ENCODE results near the gene KRT2.

The KRT2 gene

DNA sequence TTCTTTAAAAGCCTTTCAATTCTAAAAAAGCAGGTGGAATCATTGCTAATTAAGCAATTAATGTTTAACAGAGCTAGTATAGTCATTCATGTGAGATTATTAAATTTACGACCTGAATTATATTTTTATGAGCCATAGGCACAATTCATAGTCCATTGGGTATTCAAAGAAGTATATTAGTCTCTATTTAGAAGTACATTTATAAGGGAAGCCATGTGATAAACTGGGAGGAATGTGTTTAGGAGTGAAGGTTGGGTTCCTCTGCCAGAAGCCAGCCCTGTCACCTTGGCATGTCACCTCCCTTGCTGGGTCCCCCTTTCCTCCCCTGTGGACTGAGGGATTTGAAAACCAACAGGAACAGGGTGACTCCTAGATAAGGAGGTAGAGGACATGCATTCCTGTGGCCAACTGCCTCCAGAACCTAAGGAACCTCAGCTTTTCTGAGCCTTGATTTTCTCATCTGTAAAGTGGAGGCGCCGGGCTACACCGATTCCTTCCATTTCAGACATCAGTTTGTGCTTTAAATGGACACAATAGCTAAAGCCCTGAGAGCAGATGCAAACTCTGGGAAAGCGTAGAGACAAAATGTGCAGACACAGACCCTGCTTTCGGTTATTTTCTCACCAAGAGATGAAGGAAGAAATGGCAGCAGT, 5.4 kb upstream of the KRT2 start:
- ATAC-seq = no peak
- TF ChIP-seq, protein P1, sequence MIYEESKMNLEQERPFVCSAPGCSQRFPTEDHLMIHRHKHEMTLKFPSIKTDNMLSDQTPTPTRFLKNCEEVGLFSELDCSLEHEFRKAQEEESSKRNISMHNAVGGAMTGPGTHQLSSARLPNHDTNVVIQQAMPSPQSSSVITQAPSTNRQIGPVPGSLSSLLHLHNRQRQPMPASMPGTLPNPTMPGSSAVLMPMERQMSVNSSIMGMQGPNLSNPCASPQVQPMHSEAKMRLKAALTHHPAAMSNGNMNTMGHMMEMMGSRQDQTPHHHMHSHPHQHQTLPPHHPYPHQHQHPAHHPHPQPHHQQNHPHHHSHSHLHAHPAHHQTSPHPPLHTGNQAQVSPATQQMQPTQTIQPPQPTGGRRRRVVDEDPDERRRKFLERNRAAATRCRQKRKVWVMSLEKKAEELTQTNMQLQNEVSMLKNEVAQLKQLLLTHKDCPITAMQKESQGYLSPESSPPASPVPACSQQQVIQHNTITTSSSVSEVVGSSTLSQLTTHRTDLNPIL (CRISPR knock-in tag; IDR thresholded peaks at IDR 0.05; ENCODE audit: low read depth) = no peak
- no peak for TF ChIP-seq RARB (CRISPR knock-in tag; IDR thresholded peaks at IDR 0.05)
- no peak for TF ChIP-seq ZFP3 (CRISPR knock-in tag; IDR thresholded peaks at IDR 0.05)
- no peak for TF ChIP-seq ZNF70 (CRISPR knock-in tag; IDR thresholded peaks at IDR 0.05)
- TF ChIP-seq OSR1 (CRISPR knock-in tag; IDR thresholded peaks at IDR 0.05) = no peak
- no peak for TF ChIP-seq ZFP30 (CRISPR knock-in tag; IDR thresholded peaks at IDR 0.05)
- TF ChIP-seq, protein P2, sequence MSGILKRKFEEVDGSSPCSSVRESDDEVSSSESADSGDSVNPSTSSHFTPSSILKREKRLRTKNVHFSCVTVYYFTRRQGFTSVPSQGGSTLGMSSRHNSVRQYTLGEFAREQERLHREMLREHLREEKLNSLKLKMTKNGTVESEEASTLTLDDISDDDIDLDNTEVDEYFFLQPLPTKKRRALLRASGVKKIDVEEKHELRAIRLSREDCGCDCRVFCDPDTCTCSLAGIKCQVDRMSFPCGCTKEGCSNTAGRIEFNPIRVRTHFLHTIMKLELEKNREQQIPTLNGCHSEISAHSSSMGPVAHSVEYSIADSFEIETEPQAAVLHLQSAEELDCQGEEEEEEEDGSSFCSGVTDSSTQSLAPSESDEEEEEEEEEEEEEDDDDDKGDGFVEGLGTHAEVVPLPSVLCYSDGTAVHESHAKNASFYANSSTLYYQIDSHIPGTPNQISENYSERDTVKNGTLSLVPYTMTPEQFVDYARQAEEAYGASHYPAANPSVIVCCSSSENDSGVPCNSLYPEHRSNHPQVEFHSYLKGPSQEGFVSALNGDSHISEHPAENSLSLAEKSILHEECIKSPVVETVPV (CRISPR knock-in tag; IDR thresholded peaks at IDR 0.05) = no peak
- no peak for TF ChIP-seq CSDC2 (CRISPR knock-in tag; IDR thresholded peaks at IDR 0.05)
- TF ChIP-seq ZNF8 (CRISPR knock-in tag; IDR thresholded peaks at IDR 0.05) = no peak
- no peak for TF ChIP-seq ISL1 (CRISPR knock-in tag; IDR thresholded peaks at IDR 0.05)
- no peak for TF ChIP-seq GLIS3 (CRISPR knock-in tag; IDR thresholded peaks at IDR 0.05)
- TF ChIP-seq, protein P3, sequence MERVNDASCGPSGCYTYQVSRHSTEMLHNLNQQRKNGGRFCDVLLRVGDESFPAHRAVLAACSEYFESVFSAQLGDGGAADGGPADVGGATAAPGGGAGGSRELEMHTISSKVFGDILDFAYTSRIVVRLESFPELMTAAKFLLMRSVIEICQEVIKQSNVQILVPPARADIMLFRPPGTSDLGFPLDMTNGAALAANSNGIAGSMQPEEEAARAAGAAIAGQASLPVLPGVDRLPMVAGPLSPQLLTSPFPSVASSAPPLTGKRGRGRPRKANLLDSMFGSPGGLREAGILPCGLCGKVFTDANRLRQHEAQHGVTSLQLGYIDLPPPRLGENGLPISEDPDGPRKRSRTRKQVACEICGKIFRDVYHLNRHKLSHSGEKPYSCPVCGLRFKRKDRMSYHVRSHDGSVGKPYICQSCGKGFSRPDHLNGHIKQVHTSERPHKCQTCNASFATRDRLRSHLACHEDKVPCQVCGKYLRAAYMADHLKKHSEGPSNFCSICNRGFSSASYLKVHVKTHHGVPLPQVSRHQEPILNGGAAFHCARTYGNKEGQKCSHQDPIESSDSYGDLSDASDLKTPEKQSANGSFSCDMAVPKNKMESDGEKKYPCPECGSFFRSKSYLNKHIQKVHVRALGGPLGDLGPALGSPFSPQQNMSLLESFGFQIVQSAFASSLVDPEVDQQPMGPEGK (CRISPR knock-in tag; IDR thresholded peaks at IDR 0.05; ENCODE audit: borderline replicate concordance) = no peak
- TF ChIP-seq TCF4 (CRISPR knock-in tag; IDR thresholded peaks at IDR 0.05; ENCODE audit: borderline replicate concordance) = no peak
- TF ChIP-seq ARNTL (CRISPR knock-in tag; IDR thresholded peaks at IDR 0.05; ENCODE audit: borderline replicate concordance, low read depth) = no peak
- TF ChIP-seq ZC3H10 (CRISPR knock-in tag; IDR thresholded peaks at IDR 0.05) = no peak
- no peak for TF ChIP-seq PPARA (CRISPR knock-in tag; IDR thresholded peaks at IDR 0.05; ENCODE audit: borderline replicate concordance)
- TF ChIP-seq, protein P4, sequence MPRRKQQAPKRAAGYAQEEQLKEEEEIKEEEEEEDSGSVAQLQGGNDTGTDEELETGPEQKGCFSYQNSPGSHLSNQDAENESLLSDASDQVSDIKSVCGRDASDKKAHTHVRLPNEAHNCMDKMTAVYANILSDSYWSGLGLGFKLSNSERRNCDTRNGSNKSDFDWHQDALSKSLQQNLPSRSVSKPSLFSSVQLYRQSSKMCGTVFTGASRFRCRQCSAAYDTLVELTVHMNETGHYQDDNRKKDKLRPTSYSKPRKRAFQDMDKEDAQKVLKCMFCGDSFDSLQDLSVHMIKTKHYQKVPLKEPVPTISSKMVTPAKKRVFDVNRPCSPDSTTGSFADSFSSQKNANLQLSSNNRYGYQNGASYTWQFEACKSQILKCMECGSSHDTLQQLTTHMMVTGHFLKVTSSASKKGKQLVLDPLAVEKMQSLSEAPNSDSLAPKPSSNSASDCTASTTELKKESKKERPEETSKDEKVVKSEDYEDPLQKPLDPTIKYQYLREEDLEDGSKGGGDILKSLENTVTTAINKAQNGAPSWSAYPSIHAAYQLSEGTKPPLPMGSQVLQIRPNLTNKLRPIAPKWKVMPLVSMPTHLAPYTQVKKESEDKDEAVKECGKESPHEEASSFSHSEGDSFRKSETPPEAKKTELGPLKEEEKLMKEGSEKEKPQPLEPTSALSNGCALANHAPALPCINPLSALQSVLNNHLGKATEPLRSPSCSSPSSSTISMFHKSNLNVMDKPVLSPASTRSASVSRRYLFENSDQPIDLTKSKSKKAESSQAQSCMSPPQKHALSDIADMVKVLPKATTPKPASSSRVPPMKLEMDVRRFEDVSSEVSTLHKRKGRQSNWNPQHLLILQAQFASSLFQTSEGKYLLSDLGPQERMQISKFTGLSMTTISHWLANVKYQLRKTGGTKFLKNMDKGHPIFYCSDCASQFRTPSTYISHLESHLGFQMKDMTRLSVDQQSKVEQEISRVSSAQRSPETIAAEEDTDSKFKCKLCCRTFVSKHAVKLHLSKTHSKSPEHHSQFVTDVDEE (CRISPR knock-in tag; IDR thresholded peaks at IDR 0.05) = no peak
- TF ChIP-seq, protein P5, sequence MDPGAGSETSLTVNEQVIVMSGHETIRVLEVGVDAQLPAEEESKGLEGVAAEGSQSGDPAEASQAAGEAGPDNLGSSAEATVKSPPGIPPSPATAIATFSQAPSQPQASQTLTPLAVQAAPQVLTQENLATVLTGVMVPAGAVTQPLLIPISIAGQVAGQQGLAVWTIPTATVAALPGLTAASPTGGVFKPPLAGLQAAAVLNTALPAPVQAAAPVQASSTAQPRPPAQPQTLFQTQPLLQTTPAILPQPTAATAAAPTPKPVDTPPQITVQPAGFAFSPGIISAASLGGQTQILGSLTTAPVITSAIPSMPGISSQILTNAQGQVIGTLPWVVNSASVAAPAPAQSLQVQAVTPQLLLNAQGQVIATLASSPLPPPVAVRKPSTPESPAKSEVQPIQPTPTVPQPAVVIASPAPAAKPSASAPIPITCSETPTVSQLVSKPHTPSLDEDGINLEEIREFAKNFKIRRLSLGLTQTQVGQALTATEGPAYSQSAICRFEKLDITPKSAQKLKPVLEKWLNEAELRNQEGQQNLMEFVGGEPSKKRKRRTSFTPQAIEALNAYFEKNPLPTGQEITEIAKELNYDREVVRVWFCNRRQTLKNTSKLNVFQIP (CRISPR knock-in tag; IDR thresholded peaks at IDR 0.05; ENCODE audit: borderline replicate concordance, low read depth) = no peak
- no peak for TF ChIP-seq ZNF565 (CRISPR knock-in tag; conservative IDR thresholded peaks at IDR 0.05; ENCODE audit: low read depth)

DNA sequence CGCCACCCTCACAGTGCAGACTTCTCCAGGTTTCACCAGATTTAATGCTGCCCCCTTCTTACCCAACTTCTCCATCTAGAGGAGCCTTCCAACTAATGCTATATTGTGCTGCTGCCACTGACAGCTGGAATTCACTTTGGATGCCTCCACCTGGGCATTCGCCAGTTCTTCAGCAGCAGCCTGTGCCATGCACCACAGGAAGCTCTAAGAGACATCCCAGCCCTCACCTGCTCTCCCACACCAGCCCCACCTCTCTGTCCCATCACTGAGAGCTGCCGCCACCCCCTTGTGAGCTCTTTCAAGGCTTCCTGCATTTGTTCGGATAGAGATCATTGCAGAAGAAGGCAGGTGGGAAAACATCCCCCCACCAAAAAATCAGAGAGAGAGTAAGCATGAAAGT, 4.6 kb upstream of the KRT2 start:
- no peak for ATAC-seq
- TF ChIP-seq OSR1 (CRISPR knock-in tag; IDR thresholded peaks at IDR 0.05) = no peak
- no peak for TF ChIP-seq ZFP3 (CRISPR knock-in tag; IDR thresholded peaks at IDR 0.05)
- TF ChIP-seq ESRRG (CRISPR knock-in tag; IDR thresholded peaks at IDR 0.05) = no peak
- no peak for TF ChIP-seq ISL1 (CRISPR knock-in tag; IDR thresholded peaks at IDR 0.05)
- TF ChIP-seq TOX (CRISPR knock-in tag; IDR thresholded peaks at IDR 0.05; ENCODE audit: borderline replicate concordance) = no peak
- no peak for TF ChIP-seq BACH2 (CRISPR knock-in tag; IDR thresholded peaks at IDR 0.05; ENCODE audit: borderline replicate concordance)
- TF ChIP-seq ARNTL (CRISPR knock-in tag; IDR thresholded peaks at IDR 0.05; ENCODE audit: borderline replicate concordance, low read depth) = no peak
- TF ChIP-seq ZC3H10 (CRISPR knock-in tag; IDR thresholded peaks at IDR 0.05) = no peak
- TF ChIP-seq, protein P5 (CRISPR knock-in tag; IDR thresholded peaks at IDR 0.05; ENCODE audit: borderline replicate concordance, low read depth) = no peak
- no peak for TF ChIP-seq RARB (CRISPR knock-in tag; IDR thresholded peaks at IDR 0.05)
- TF ChIP-seq GLIS3 (CRISPR knock-in tag; IDR thresholded peaks at IDR 0.05) = no peak
- no peak for TF ChIP-seq ZNF565 (CRISPR knock-in tag; conservative IDR thresholded peaks at IDR 0.05; ENCODE audit: low read depth)
- no peak for TF ChIP-seq PPARA (CRISPR knock-in tag; IDR thresholded peaks at IDR 0.05; ENCODE audit: borderline replicate concordance)
- TF ChIP-seq, protein P3 (CRISPR knock-in tag; IDR thresholded peaks at IDR 0.05; ENCODE audit: borderline replicate concordance) = no peak
- TF ChIP-seq, protein P2 (CRISPR knock-in tag; IDR thresholded peaks at IDR 0.05) = no peak
- TF ChIP-seq ZNF8 (CRISPR knock-in tag; IDR thresholded peaks at IDR 0.05) = no peak
